GM19455 (cell line): Measurements from ENCODE around the gene UBP1.
"Not testable (repeated sequence)": the region's sequence is repeated elsewhere in the genome, so short reads cannot be mapped to it uniquely, and the experiment has no call there.

Source experiments
- ATAC-seq: cut with Tn5 transposase; IDR thresholded peaks from one replicate; pipeline ENCODE4 v1.9.1; 2021; ENCODE audit not compliant: unreplicated experiment

Gene UBP1

GRCh38 chr3:33392144-33392543 lies 48.1 kb downstream of the UBP1 start:
- no peak for ATAC-seq

DNA sequence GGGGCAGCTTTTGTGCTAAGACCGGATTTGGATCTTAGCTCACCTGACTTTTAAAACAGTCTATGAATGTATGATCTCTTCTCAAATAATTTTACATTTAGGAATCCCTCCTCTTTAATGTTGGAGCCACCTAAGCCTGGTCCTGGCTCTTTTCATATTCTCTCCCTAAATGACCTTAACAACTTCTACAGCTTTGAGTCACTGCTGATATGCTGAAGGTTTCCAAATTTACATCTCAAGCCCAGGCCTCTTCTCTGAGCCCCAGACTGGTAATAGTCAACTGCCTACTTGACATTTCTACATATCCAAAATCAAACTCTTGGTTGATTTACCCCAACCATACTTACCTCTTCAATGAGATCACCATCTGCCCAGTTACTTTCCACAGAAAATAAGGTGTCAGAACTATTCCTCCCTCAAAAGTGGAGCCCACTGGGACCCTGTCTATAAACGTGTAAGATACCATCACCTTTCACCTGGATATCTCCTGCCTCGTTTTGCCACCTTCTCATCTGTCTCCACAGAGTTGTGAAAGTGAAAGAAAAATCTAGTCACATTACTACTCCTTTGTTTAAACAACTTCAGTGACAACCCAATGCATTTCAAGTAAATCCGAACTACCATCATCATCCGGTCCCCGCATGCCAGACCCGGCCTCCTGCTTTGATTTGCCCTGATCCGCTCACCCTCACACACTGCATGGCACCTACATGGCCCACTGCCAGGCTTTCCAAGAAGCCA lies 48.8 kb downstream of the UBP1 start:
- no peak for ATAC-seq

DNA sequence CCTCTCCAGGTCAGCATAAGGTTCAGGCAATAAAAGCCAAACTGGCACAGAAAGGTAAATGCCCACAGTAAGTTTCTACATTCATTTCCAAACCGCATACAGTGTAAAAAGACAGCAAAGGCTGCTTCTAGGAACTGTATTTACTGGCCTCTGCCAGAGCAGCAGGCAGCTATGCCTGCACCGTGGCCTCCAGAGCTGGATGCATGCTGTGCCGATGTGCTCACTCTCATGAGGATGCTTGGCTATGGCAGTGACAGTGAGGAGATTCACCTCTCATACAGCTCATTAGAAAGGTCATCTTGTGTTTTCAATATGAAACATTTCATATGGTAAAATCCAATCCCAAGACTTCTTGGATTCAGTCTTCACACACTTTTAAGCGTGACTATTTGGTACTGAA lies 50.3 kb downstream of the UBP1 start:
- ATAC-seq, result no peak

- no peak for ATAC-seq
These were observed 51.7 kb downstream of the UBP1 start for GRCh38 chr3:33388374-33389100.

DNA sequence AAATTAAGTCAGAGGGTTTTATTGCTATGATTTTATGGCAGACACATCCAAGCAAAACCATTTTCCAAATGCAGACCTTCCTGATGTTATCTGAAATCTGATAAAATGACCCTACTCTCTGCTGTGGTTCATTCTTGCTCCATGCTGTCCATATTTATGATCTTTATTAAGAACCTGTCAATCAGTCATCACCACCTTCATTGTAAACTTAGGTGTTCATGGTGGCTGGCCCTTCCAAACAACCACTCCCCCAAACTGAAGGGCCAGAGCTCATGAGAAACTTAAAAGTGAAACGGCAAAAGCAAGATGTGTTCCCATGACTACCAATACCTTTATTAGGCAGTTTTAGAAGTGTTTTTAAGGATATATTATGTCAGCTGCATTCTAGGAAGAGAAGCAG lies 53.6 kb downstream of the UBP1 start:
- no peak for ATAC-seq

DNA sequence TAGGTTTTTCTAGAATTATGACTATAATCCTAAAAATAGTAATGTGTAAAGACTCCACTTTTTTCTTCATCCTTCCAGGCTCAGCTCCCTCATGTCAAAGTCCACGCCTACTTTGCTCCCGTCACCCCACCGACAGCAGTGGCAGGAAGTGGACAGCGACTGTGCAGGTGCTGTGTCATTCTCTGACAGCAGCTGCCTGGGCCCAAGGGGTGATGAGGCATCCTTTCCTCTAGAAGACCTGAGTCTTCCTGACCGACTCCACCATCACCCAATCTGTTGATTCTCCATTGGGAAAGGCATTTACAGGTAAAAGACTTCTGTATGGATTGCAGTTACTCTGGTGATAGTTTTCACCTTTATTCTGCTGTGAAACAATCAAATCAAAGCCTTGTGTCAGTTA lies 54.8 kb downstream of the UBP1 start:
- ATAC-seq, result no peak

- no peak for ATAC-seq
These were observed 56.3 kb downstream of the UBP1 start for GRCh38 chr3:33383951-33384350.

DNA sequence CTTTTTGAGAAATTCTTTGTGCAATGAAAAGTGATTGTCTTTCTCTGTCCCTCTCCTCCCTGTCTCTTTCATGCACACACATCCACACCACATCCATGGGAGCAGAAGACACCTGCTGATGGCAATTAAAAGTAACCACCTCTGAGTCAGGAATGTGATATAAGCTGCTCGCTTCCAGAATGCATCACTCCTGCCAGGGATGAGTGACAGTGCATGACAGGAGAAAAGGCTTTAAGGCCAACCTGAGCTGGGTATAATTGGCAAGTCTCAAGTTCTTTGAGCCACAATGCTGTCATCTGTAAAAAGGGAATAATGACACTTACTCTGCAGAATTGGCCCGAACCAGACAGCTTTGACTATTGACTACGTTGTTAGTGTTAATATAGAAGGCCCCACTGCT lies 59.6 kb downstream of the UBP1 start:
- ATAC-seq, result no peak

- ATAC-seq, result no peak
These were observed 62.3 kb downstream of the UBP1 start for GRCh38 chr3:33377931-33378330.

GRCh38 chr3:33377489-33377888 lies 62.7 kb downstream of the UBP1 start:
- no peak for ATAC-seq

GRCh38 chr3:33373082-33373437 lies 67.1 kb downstream of the UBP1 start:
- ATAC-seq, result no peak

- ATAC-seq, result peak; percentile 76
These were observed 67.8 kb downstream of the UBP1 start for GRCh38 chr3:33372218-33373081.

GRCh38 chr3:33364531-33365128 lies 75.6 kb downstream of the UBP1 start:
- ATAC-seq, result no peak

DNA sequence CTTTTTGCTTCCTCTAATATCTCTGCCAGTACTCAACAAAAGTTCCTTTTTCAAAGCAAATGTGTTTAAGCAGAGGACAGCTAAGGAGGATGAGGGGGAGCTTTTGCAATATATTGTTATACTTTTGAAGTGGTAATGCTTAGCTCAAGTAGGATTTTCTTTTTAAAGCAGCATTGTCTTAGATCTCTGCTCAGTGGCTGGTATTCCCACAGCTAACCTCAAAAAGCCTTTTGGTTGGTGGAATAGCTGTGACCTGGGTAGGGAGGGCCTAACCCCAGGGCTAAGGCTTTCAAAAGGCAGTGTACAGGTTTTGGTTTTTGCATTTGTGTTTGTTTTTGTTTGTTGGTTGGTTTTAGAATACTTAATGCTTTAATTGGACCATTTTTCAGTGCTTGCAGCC lies 76.1 kb downstream of the UBP1 start:
- ATAC-seq, result no peak

DNA sequence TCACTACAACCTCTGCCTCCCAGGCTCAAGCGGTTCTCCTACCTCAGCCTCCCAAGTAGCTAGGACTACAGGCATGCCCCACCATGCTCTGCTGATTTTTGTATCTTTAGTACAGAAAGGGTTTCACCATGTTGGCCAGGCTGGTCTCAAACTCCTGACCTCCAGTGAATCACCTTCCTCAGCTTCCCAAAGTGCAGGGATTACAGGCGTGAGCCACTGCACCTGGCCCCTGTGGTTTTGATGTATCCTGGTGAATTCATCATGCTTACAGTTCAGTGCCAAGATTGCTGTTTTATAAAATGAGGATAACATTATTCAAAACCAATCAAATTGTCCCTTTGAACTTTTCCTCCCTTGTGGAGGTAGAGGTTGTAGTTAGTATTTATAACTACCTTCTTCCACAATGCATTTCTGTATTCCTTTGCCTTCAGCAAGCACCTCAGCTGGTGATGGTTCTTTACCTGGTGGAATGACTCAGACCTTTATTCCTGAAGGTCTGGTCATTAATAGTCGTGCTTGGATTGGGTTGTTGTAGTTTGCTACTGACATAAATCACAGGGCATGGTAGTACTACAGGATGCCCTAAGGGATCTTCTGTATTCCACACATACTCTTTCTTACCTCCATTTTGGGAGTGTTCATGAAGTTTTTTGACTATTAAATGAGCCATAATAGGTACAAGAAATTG lies 76.9 kb downstream of the UBP1 start:
- no peak for ATAC-seq

GRCh38 chr3:33360136-33360825 lies 79.9 kb downstream of the UBP1 start:
- no peak for ATAC-seq

GRCh38 chr3:33358172-33358781 lies 81.9 kb downstream of the UBP1 start:
- ATAC-seq, result no peak

- ATAC-seq, result no peak
These were observed 84.6 kb downstream of the UBP1 start for GRCh38 chr3:33355611-33356010.

DNA sequence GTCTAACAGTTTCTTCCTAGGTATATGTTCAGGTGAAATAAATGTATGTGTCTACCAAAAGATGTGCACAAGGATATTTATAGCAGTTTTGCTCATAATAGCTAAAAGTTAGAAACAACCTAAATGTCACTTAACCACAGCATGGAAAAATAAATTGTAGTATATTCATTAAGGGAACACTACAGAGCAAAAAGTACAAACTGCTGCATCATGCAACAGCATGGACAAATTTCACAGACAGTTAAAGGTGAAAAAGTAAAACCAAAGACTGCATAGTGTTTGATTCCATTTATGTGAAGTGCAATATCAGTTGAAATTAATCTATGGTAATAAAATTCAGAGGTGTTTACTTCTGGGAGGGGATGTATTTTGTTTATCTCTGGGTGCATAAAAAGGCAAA lies 100.4 kb downstream of the UBP1 start:
- no peak for ATAC-seq

- not testable (repeated sequence) for ATAC-seq
These were observed 101.2 kb downstream of the UBP1 start for GRCh38 chr3:33338936-33339465.
